HG03439 (cell line): ENCODE measurements around the gene ZNF561.
"Not testable (repeated sequence)": the region's sequence is repeated elsewhere in the genome, so short reads cannot be mapped to it uniquely, and the experiment has no call there.

ENCODE experiments used
- ATAC-seq: cut with Tn5 transposase; IDR thresholded peaks from one replicate; pipeline ENCODE4 v1.9.1; 2021; ENCODE audit warnings: mild to moderate bottlenecking, moderate library complexity; ENCODE audit not compliant: unreplicated experiment

Gene ZNF561

DNA sequence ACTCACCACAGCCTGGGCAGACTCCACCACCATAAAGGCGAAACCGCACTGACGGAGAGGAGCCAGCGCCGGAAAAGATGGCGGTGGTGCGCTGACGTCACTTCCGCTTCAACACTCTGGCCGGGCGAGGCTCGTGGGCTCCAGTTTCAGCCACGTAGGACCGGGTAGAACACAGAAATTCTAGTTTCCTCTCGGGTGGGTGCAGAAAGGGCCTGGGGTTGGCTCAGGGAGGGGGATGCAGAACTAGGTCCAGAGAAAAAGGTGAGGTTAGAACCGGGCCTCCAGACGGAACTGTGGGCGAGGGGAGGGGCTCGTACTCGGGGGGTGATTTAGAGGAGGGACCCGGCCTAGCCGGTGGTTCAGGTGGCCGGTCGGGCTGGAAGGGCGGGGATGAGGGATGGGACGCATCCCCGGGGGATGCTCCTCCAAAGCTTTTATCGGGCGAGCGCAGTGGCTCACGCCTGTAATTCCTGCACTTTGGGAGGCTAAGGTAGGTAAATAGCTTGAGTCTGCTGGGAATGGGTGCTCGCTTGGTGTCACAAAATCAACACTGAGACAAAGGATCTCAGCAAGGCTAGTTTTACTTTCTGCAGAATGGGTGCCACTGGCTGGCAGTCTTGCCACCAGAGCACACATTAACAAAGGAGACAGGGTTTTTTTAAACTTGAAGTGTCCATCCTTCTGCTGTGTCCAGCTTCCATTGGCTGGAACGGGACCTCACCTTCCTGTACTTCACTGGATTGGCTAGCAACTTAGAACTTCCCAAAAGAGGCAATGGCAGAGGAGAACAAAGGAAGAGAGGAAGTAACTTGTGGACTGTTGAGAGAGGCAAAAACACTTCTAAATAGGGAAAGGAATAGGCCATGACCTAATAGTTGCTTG is at the start of gene ZNF561:
TSS of gene ZNF561 (minus strand) at position 77 of the 882 bp plus-strand sequence. CDS start 1,776 bp downstream, outside the sequence.
- ATAC-seq: peak; percentile 85

DNA sequence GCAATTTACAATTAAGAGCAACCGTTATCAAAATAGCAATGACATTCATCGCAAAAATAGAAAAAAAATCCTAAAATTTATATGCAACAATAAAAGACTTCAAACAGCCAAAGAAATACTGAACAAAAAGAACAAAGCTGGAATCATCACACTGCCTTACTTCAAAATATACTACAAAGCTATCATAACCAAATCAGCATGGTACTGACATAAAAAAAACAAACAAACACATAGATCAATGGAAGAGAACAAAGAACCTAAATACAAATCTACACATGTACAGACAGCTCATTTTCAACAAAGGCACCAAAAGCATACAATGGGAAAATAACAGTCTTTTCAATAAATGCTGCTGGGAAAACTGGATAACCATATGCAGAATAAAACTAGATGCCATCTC is 47.5 kb upstream of the ZNF561 start:
- no peak for ATAC-seq

DNA sequence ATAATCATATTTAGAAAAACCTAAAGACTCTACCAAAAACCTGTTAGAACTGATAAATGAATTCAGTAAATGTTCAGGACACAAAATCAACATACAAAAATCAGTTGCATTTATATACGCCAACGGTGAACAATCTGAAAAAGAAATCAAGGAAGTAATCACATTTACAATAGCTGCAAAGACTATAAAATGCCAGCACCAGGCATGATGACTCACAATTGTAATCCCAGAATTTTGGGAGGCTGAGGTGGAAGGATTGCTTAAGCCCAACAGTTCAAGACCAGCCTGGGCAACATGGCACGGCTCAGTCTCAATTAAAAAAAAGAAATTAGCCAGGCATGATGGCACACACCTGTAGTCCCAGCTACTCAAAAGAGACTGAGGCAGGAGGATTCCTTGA is 46.9 kb upstream of the ZNF561 start:
- ATAC-seq: no peak

DNA sequence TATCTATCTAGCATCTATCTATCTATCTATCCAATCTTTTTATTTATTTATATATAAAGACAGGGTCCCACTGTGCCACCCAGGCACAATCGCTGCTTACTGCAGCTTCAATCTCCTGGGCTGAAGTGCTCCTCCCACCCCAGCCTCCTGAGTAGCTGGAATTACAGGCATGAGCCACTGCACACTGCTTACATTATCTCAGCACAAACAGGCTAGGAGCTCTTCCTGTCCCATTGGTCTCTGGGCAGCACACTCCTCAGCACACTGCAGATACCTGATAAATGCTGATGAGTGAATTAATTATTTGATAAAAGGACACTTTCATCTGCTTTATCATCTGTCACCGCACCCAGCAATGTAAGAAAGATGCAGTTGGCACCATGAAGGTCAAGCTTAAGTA is 37.7 kb upstream of the ZNF561 start:
- ATAC-seq: no peak

DNA sequence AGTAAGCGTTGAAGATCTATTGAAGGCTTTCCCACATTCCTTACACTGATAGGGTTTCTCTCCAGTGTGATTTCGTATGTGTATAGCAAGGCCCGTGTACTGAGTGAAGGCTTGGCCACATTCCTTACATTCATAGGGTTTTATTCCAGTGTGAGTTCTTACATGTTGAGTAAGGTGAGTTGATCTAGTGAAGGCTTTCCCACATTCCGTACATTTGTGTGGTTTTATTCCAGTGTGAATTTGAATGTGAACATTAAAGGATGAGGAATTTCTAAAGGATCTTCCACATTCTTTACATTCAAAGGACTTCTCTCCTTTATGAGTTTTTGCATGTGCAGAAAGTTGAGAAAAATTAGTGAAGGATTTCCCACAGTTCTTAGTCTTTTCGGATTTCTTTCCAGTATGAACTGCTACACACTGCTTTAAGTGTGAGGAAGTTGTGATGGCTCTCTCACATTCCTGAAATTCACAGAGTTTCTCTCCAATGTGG is 32.1 kb upstream of the ZNF561 start:
- not testable (repeated sequence) for ATAC-seq

DNA sequence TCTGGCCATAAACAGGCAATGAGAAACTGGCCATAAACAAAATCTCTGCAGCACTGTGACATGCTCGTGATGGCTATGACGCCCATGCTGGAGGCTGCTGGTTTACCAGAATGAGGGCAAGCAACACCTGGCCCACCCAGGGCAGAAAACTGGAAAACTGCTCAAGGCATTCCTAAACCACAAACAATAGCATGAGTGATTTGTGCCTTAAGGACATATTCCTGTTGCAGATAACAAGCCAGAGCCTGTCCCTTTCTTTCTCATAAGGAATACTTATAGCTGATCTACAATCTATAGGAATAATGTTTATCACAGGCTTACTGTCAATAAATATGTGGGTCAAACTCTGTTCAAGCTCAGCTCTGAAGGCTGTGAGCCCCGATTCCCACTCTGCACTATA is 30.4 kb upstream of the ZNF561 start:
- not testable (repeated sequence) for ATAC-seq

DNA sequence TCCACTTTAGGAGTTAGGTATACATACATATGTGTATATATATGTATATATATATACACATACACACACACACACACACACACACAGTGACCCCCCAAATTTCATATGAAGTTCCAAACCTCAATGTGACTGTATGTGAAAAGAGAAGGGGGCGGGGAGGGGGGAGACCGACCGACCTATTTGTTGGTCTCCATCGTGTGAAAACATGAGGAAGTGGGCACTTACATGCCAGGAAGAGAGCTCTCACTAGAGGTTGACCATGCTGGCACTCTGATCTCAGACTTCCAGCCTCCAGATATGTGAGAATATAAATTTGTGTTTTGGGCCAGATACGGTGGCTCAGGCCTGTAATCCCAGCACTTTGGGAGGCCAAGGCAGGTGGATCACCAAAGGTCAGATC is 29.3 kb upstream of the ZNF561 start:
- no peak for ATAC-seq

DNA sequence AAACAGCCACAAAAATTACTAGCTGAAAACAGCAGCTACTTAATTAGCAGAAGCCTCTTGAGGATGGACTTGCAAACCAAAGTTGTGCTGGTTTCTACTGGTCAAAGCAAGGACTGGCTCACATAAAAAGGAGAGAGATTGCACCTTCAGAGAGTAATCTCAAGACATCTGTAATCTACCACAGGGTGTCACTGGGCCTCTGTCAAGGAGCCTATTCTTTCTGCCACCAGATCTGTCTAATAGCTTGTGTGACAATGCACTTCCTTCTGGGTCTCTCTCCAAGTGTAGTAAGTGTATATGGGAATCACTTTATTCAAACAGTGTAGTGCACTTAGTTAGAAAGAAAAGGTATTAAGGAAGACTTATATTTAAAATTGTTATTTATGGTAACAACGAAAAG is 24.4 kb upstream of the ZNF561 start:
- ATAC-seq: no peak

DNA sequence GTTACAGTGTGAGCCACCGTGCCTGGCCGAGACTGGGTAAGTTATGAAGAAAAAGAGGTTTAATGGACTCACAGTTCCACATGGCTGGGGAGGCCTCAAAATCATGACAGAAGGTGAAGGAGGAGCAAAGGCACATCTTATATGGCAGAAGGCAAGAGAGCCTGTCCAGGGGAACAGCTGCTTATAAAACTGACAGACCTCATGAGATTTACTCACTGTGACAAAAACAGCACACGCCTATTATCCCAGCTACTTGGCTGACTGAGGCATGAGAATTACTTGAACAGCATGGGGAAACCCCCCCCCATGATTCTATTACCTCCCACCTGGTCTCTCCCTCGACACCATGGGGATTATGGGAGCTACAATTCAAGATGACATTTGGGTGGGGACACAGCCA is 23.4 kb upstream of the ZNF561 start:
- ATAC-seq: no peak

DNA sequence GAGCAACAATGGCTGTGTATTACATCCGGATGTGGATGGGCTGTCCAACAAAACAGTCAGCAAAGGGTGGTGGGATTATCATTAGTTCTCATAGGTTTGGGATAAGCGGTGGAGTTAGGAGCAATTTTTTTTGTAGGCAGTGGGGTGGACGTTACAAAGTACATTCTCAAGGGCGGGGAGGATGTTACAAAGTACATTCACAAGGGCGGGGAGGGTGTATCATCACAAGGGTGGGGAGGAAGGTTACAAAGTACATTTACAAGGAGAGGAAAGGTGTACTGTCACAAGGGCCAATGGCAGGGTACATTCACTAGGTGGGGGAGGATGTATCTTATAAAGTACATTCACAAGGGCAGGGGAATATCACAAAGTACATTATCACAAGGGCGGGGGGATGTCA is 20.8 kb upstream of the ZNF561 start:
- no peak for ATAC-seq

DNA sequence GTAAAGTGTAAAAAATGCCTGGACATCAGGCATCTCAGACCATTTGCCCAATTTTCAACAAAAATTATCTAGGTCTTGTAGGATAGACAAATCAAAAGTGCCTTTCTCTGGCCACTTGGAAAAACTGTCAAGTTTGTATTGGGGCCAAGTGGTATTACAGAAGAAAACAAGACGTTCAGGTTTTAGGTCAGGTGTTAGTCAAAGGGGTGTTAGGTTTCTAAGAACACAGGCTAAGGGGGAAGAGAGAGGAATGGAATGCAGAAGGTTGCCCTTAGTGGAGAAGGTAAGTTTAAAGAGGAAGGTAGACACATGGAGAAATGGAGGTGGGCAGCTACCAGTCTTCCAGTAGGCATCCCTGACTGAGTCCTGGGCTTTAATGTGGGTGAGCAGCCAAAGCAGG is 19.9 kb upstream of the ZNF561 start:
- no peak for ATAC-seq

DNA sequence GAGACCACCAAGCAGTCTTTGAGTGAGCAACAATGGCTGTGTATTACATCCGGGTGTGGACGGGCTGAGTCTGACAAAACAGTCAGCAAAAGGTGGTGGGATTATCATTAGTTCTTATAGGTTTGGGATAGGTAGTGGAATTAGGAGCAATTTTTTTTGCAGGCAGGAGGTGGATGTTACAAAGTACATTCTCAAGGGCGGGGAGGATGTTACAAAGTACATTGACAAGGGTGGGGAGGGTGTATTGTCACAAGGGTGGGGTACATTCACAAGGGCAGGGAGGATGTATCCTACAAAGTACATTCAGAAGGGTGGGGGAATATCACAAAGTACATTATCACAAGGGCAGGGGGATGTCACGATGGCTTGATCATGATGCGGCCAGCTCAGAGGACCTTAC is 15.0 kb upstream of the ZNF561 start:
- ATAC-seq: no peak

DNA sequence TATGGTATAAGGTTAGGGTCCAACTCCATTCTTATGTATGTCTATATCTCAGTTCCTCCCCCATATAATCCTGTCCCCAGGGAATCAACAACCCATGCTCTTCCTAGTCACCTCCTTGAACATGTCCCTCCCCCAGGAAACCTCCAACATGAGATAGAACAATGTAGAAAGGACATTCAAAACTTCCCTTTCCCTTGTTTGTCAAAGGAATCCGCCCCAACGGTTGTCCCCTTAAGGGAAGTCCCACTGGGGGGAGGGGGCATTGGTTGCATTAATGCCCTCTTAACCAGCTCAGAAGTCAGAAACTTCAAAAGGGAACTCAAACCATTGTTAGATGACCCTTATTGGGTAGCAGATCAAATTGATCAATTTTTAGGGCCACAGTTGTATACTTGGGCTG is 6.8 kb upstream of the ZNF561 start:
- ATAC-seq: no peak

DNA sequence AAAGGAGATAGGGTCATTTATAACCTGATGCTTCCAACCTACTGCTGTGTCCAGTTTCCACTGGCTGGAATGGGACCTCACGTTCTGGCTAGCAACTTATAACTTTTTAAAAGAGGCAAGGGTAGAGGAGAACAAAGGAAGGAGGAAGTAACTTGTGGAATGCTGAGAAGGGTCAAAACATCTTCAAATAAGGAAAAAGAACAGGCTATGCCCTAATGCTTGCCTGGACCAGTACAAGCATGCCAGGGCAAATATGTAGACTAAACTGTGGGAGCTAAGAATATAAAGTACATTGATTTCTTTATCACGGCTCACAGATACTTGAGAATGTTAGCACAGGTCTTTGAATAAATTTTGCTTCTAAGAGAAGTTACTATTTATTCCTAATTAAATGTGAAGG is 1.5 kb upstream of the ZNF561 start:
- ATAC-seq: no peak

DNA sequence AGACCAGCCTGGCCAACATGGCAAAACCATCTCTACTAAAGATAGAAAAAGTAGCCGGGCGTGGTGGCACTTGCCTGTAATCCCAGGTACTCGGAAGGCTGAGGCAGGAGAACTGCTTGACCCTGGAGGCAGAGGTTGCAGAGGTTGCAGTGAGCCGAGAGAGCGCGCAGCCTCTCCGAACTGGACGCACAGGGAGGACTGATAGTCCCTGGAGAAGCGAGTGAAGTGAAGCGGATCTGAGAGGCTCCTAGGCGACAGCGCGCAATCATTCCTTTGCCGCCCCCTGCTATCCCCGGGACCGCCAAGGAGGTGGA is 233 bp downstream of the ZNF561 start:
- ATAC-seq: no peak

DNA sequence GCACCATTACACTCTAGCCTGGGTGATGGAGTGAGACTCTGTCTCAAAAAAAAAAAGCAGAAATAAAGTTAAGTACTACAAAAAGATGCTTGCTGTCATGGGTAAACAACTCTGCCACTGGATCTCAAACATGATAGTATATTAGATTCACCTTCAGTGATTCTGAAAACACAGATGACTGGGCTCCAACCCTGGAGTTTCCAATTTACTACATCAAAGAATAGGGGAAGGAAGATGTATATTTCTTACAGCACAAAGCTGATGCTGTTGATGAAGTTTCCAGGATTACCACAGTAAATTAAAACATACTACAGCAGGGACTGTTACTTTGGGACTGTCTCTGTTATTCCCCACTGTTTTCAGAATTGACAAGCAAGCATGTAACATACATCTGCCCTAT is 5.2 kb downstream of the ZNF561 start:
- no peak for ATAC-seq

DNA sequence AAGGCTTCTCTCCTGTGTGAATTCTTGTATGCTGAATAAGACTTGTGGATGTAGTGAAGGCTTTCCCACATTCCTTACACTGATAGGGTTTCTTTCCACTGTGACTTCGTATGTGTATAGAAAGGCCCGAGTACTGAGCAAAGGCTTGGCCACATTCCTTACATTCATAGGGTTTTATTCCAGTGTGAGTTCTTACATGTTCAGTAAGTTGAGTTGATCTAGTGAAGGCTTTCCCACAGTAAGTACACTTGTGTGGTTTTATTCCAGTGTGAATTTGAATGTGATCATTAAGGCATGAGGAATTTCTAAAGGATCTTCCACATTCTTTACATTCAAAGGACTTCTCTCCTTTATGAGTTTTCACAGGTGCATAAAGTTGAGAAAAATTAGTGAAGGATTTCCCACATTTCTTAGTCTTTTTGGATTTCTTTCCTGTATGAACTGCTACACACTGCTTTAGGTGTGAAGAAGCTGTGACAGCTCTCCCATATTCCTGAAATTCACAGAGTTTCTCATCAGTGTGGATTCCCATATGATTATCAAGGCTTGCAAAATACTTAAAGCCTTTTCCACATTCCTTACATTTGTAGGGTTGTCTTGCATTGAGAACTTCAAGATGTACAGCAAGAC is 10.4 kb downstream of the ZNF561 start:
- ATAC-seq: no peak

DNA sequence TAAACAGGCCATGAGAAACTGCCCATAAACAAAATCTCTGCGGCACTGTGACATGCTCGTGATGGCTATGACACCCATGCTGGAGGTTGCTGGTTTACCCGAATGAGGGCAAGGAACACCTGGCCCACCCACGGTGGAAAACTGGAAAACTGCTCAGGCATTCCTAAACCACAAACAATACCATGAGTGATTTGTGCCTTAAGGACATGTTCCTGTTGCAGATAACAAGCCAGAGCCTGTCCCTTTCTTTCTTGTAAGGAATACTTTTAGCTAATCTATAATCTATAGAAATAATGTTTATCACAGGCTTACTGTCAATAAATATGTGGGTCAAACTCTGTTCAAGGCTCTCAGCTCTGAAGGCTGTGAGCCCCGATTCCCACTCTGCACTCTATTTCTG is 12.1 kb downstream of the ZNF561 start:
- ATAC-seq: no peak

DNA sequence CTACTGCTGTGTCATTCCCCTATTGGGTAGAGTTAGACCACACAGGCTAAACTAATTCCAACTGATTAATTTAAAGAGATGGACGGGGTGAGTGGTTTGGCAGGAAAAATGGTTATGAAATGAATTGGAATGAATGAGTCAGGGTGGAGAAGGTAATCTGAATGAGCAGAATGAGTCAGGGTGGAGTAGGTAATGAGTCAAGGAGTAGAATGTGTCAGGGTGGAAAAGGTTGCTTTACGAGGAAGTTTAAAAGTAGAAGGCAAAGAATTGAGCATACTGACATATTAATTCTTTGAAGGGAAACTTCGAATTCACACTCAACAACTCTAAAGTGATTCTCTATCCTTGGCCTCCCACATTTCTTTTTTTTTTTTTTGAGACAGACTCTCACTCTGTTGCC is 24.0 kb downstream of the ZNF561 start:
- no peak for ATAC-seq

DNA sequence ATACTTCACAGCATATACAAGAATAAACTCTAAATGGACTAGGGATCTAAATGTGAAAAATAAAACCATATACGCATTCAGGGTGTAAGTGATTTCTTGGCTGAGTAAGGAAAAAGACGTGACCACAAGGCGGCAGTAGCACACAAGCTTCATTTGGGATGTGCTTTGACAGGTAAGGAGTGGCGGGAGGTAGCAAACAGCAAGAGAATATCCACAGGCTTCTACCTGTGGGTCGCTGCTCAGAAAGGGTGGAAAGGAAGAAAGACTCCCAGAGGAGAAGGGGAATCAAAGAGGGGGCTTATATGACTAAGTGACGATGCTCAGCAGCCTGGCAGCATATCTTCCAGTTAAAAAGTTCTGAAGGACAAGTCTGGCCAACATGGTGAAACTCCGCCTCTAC is 34.3 kb downstream of the ZNF561 start:
- no peak for ATAC-seq

DNA sequence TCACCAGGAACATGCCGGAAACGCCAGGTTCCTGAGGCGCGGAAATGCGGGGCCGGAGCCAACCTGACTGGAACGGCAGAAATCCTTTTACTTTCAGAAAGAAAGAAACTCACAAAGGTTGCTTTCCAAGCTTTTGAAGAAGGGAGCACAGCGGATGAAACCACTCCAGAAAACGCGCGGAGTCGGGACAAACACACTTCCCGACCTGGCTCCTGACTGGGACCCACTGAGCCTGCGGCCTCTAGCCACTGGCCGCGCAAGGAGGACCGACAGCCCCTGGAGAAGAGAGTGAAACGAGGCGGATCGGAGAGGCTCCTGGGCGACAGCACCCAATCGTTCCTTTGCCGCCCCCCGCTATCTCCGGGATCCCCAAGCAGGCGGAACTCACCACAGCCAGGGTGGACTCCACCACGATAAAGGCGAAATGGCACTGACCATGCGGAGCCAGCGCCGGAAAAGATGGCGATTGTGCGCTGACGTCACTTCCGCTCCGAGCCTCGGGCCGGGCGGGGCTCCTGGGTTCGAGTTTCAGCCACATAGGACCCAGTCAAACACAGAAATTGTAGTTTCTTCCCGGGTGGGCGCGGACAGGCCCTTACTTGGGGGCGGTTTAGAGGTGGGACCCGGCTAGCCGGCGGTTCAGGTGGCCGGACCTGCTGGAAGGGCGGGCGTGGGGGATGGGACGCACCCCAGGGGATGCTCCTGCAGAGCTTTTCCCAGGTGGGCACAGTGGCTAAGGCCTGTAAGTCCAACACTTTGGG is 36.8 kb downstream of the ZNF561 start, which contains the start of gene ZNF121:
TSS of gene ZNF121 (minus strand) at position 432 of the 761 bp plus-strand sequence. CDS start 16,407 bp downstream, outside the sequence.
- peak; percentile 90 for ATAC-seq
